ENCODE results near the gene ASF1B. TPM values are rescaled to one million over a fixed set of nuclear protein-coding genes. Genes with fewer than 3 reads are reported as not detected.

ASF1B gene
- total RNA-seq, 1 donor from 2014 or later = 2.3 TPM

DNA sequence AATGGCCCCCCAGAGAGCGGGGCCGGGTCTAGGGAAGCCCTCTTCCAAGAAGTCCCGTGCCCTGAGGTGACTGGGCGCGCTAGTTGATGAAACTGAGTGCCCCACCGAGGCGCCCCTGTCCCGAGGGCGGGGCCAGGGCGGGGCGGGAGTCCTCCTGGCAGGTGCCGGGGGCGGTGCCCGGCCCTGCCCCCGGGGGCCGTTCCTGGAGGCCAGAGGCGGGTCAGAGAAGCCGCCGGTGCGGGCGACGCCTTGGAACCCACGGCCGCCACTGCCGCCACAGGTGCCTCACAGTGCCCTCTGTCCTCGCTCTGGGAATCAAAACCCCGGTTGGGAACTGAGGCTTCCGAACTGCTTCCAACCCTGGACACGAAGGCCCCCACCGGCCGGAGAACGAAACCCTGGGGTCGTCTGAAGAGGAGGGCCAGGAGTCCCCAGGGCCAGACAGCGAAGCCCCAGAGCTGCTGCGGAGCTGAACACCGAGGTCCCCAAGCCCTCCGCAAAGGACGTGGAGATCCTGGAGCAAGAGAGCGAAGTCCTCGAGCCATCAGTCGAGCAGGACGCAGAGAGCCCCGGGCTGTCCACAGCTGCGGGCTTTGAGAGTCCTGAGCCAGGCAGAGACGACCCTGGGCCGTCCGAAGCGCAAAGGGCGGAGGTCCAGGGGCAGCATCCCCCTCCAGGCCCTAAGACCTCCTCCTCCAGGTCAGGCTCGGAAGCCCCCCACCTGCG is 63.7 kb downstream of the ASF1B start, which contains the start of gene MISP3:
Gene MISP3, plus strand, starts transcription at position 252 of the 726 bp plus-strand sequence. CDS start 524 bp downstream, outside the sequence.
- peak; percentile 62 for DNase-seq
- H3K27me3 Mint-ChIP-seq (ENCODE audit: unreplicated experiment) = peaks cover 12% of the 10 kb centered on the region
- peaks cover 3% of the 10 kb centered on the region for H3K9me3 Mint-ChIP-seq (ENCODE audit: unreplicated experiment)
- peak within 1 kb of the TSS; percentile 97 for H3K4me3 Mint-ChIP-seq (ENCODE audit: unreplicated experiment)
- peak within 1 kb of the TSS; percentile 28 for H3K27ac Mint-ChIP-seq (ENCODE audit: unreplicated experiment)
- TF ChIP-seq CTCF (IDR thresholded peaks at IDR 0.05; ENCODE audit: partially characterized antibody, unreplicated experiment) = no peak
- no peaks in the 10 kb centered on the region for H3K4me1 Mint-ChIP-seq (ENCODE audit: low read depth, unreplicated experiment)
- no peaks in the 10 kb centered on the region for H3K36me3 Mint-ChIP-seq (ENCODE audit: unreplicated experiment)

DNA sequence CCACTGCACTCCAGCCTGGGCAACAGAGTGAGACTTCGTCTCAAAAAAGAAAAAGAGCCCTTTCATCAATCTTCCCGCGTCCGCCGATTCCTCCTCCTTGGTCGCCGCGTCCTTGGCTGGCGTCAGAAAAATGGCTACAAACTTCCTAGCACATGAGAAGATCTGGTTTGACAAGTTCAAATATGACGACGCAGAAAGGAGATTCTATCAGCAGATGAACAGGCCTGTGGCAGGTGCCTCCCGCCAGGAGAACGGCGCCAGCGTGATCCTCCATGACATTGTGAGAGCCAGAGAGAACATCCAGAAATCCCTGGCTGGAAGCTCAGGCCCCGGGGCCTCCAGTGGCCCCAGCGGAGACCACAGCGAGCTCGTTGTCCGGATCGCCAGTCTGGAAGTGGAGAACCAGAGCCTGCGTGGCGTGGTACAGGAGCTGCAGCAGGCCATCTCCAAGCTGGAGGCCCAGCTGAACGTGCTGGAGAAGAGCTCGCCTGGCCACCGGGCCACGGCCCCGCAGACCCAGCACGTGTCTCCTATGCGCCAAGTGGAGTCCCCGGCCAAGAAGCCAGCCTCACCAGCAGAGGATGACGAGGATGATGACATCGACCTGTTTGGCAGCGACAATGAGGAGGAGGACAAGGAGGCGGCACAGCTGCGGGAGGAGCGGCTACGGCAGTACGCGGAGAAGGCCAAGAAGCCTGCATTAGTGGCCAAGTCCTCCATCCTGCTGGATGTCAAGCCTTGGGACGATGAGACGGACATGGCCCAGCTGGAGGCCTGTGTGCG is 65.9 kb downstream of the ASF1B start:
- Mint-ChIP-seq H3K36me3 (ENCODE audit: unreplicated experiment) (no peaks in the 10 kb centered on the region), H3K27ac (ENCODE audit: unreplicated experiment) (no peak overlapping the region), H3K4me3 (ENCODE audit: unreplicated experiment) (no peak overlapping the region), H3K9me3 (ENCODE audit: unreplicated experiment) (peaks cover 3% of the 10 kb centered on the region), H3K27me3 (ENCODE audit: unreplicated experiment) (peaks cover 12% of the 10 kb centered on the region), H3K4me1 (ENCODE audit: low read depth, unreplicated experiment) (no peaks in the 10 kb centered on the region)
- no peak for DNase-seq
- no peak for TF ChIP-seq CTCF (IDR thresholded peaks at IDR 0.05; ENCODE audit: partially characterized antibody, unreplicated experiment)

Other genes with a start within 250 kb of the ASF1B start
- gene BRME1, start 230.5 kb downstream of the ASF1B start, total RNA-seq (ENCODE audit: unreplicated experiment) = 4.6 TPM
- gene CC2D1A, start 230.4 kb downstream of the ASF1B start, total RNA-seq (ENCODE audit: unreplicated experiment) = 56.3 TPM
- gene PODNL1, start 198.2 kb downstream of the ASF1B start, total RNA-seq (ENCODE audit: unreplicated experiment) = 8.9 TPM
- gene DCAF15, start 184.1 kb downstream of the ASF1B start, total RNA-seq (ENCODE audit: unreplicated experiment) = 84.4 TPM
- 9.4 TPM for gene RFX1, start 130.3 kb downstream of the ASF1B start, total RNA-seq (ENCODE audit: unreplicated experiment)
- not detected for gene RLN3, start 108.4 kb downstream of the ASF1B start, total RNA-seq (ENCODE audit: unreplicated experiment)
- gene IL27RA, start 104.8 kb downstream of the ASF1B start, total RNA-seq (ENCODE audit: unreplicated experiment) = not detected
- gene PALM3, start 74.5 kb downstream of the ASF1B start, total RNA-seq (ENCODE audit: unreplicated experiment) = 6.7 TPM
- gene MISP3, start 63.8 kb downstream of the ASF1B start, total RNA-seq (ENCODE audit: unreplicated experiment) = 2.2 TPM
- gene C19orf67, start 50.8 kb downstream of the ASF1B start, total RNA-seq (ENCODE audit: unreplicated experiment) = 0.71 TPM
- 52.0 TPM for gene SAMD1, start 45.8 kb downstream of the ASF1B start, total RNA-seq (ENCODE audit: unreplicated experiment)
- gene PRKACA, start 18.8 kb downstream of the ASF1B start, total RNA-seq (ENCODE audit: unreplicated experiment) = 82.9 TPM
- gene ADGRL1, start 69.6 kb upstream of the ASF1B start, total RNA-seq (ENCODE audit: unreplicated experiment) = 68.1 TPM
- gene ADGRE5, start 244.9 kb upstream of the ASF1B start, total RNA-seq (ENCODE audit: unreplicated experiment) = 4.0 TPM

Data from glutamatergic neuron (in vitro differentiated cells).